Measurements from ENCODE around the gene TPRG1L. TPM values are rescaled to one million over a fixed set of nuclear protein-coding genes. Genes with fewer than 3 reads are reported as not detected.

The TPRG1L gene
- total RNA-seq, 1 experiment from 2014 or later, result 13.7 TPM

DNA sequence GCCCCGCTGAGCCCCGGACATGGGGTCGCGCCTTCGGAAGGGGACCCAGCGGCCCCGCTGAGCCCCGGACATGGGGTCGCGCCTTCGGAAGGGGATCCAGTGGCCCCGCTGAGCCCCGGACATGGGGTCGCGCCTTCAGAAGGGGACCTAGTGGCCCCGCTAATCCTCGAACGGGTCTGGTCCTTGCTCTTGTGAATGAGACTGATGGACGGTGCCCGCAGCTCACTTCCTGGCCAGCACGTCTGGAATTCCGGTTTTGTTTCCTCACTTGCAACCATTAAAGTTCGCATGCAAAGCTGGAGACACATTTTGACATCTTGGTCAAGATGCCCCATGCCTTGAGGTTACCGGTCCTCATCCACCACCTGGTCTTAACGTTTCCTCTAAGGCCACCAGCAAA, 19.5 kb downstream of the TPRG1L start:
- H3K27ac ChIP-seq (ENCODE audit: low read depth, low read length, poor library complexity, severe bottlenecking), result no peak overlapping the region
- H3K9me3 ChIP-seq (ENCODE audit: low read depth, low read length, poor library complexity, severe bottlenecking), result no peaks in the 10 kb centered on the region
- BruUV-seq (replicated peaks), result no TSS peak
- no peak for DNase-seq (ENCODE audit: low spot score)
- intact Hi-C loops (cut with micrococcal nuclease; ENCODE audit: unreplicated experiment), result no loop called here
- ChIA-PET CTCF (no interaction called here), POLR2A (ENCODE audit: low non-redundant PET) (no interaction called here)
- no peak for TF ChIP-seq CTCF (conservative IDR thresholded peaks at IDR 0.05; ENCODE audit: low read depth, low read length)
- TF ChIP-seq EZH2 (IDR thresholded peaks at IDR 0.05; ENCODE audit: borderline replicate concordance, low read depth, low read length, poor library complexity, severe bottlenecking), result no peak
- no peaks in the 10 kb centered on the region for H3K4me1 ChIP-seq (ENCODE audit: insufficient read depth, low read length, poor library complexity, severe bottlenecking)
- no peak overlapping the region for H3K4me3 ChIP-seq (ENCODE audit: low read depth, low read length, poor library complexity, severe bottlenecking)
- peaks cover 33% of the 10 kb centered on the region for H3K36me3 ChIP-seq (ENCODE audit: insufficient read depth, low read length, poor library complexity, severe bottlenecking)
- H3K27me3 ChIP-seq (replicated peaks; ENCODE audit: insufficient read depth, low read depth, low read length, poor library complexity), result no peaks in the 10 kb centered on the region

GRCh38 chr1:3645247-3645646, 20.4 kb downstream of the TPRG1L start:
- Histone ChIP-seq H3K4me1 (ENCODE audit: insufficient read depth, low read length, poor library complexity, severe bottlenecking) (no peaks in the 10 kb centered on the region), H3K27me3 (replicated peaks; ENCODE audit: insufficient read depth, low read depth, low read length, poor library complexity) (no peaks in the 10 kb centered on the region), H3K4me3 (ENCODE audit: low read depth, low read length, poor library complexity, severe bottlenecking) (no peak overlapping the region), H3K27ac (ENCODE audit: low read depth, low read length, poor library complexity, severe bottlenecking) (no peak overlapping the region), H3K9me3 (ENCODE audit: low read depth, low read length, poor library complexity, severe bottlenecking) (no peaks in the 10 kb centered on the region), H3K36me3 (ENCODE audit: insufficient read depth, low read length, poor library complexity, severe bottlenecking) (peaks cover 33% of the 10 kb centered on the region)
- no peak for DNase-seq (ENCODE audit: low spot score)
- no peak for TF ChIP-seq EZH2 (IDR thresholded peaks at IDR 0.05; ENCODE audit: borderline replicate concordance, low read depth, low read length, poor library complexity, severe bottlenecking)
- no peak for TF ChIP-seq CTCF (conservative IDR thresholded peaks at IDR 0.05; ENCODE audit: low read depth, low read length)
- BruUV-seq (replicated peaks), result no TSS peak
- intact Hi-C loops (cut with micrococcal nuclease; ENCODE audit: unreplicated experiment), result no loop called here
- ChIA-PET CTCF (no interaction called here), POLR2A (ENCODE audit: low non-redundant PET) (no interaction called here)

GRCh38 chr1:3645666-3646355, 21.0 kb downstream of the TPRG1L start:
- BruUV-seq (replicated peaks), result no TSS peak
- peaks cover 2% of the 10 kb centered on the region for H3K27me3 ChIP-seq (replicated peaks; ENCODE audit: insufficient read depth, low read depth, low read length, poor library complexity)
- no peak overlapping the region for H3K4me3 ChIP-seq (ENCODE audit: low read depth, low read length, poor library complexity, severe bottlenecking)
- no peaks in the 10 kb centered on the region for H3K9me3 ChIP-seq (ENCODE audit: low read depth, low read length, poor library complexity, severe bottlenecking)
- H3K27ac ChIP-seq (ENCODE audit: low read depth, low read length, poor library complexity, severe bottlenecking), result no peak overlapping the region
- no peak for DNase-seq (ENCODE audit: low spot score)
- peaks cover 33% of the 10 kb centered on the region for H3K36me3 ChIP-seq (ENCODE audit: insufficient read depth, low read length, poor library complexity, severe bottlenecking)
- POLR2A ChIA-PET (ENCODE audit: low non-redundant PET), result no interaction called here
- intact Hi-C loops (cut with micrococcal nuclease; ENCODE audit: unreplicated experiment), result no loop called here
- CTCF ChIA-PET, result no interaction called here
- peaks cover under 1% of the 10 kb centered on the region for H3K4me1 ChIP-seq (ENCODE audit: insufficient read depth, low read length, poor library complexity, severe bottlenecking)
- TF ChIP-seq CTCF (conservative IDR thresholded peaks at IDR 0.05; ENCODE audit: low read depth, low read length) (no peak), EZH2 (IDR thresholded peaks at IDR 0.05; ENCODE audit: borderline replicate concordance, low read depth, low read length, poor library complexity, severe bottlenecking) (no peak)
